Endodermal cell (in vitro differentiated cells): ENCODE measurements around the gene KLK2. TPM values are rescaled to one million over a fixed set of nuclear protein-coding genes. Genes with fewer than 3 reads are reported as not detected.

Source experiments
- DNase-seq: peaks from one replicate; pipeline ENCODE4 v3.0.0-alpha.2; 2017
- H3K27ac ChIP-seq: 2 replicates; pipeline ENCODE4 v1.5.1; 2013; ENCODE audit warnings: mild to moderate bottlenecking, low read depth, low read length, moderate library complexity
- H3K27me3 ChIP-seq: 2 replicates; pipeline ENCODE4 v1.6.1; 2013; ENCODE audit warnings: mild to moderate bottlenecking, low read length, moderate library complexity; ENCODE audit not compliant: insufficient read depth, control insufficient read depth, poor library complexity, severe bottlenecking
- H3K36me3 ChIP-seq: 2 replicates; pipeline ENCODE4 v1.7.0; 2013; ENCODE audit warnings: mild to moderate bottlenecking, low read length, moderate library complexity; ENCODE audit not compliant: control insufficient read depth, insufficient read depth
- H3K4me1 ChIP-seq: one replicate; pipeline ENCODE4 v1.7.0; 2013; ENCODE audit warnings: low read length; ENCODE audit not compliant: control insufficient read depth, insufficient read depth
- H3K4me3 ChIP-seq: 2 replicates; pipeline ENCODE4 v1.5.1; 2013; ENCODE audit warnings: mild to moderate bottlenecking, low read length, moderate library complexity
- H3K9ac ChIP-seq: 2 replicates; pipeline ENCODE4 v1.6.1; 2013; ENCODE audit warnings: mild to moderate bottlenecking, low read length, moderate library complexity; ENCODE audit not compliant: poor library complexity, severe bottlenecking; ENCODE audit errors: extremely low read depth
- H3K9me3 ChIP-seq: 2 replicates; pipeline ENCODE4 v1.6.1; 2013; ENCODE audit warnings: mild to moderate bottlenecking, low read length, moderate library complexity; ENCODE audit not compliant: control insufficient read depth
- H3K27ac Mint-ChIP-seq: 2 replicates; pipeline ENCODE4 v1.8.0; 2020; ENCODE audit warnings: mixed read lengths
- H3K27me3 Mint-ChIP-seq: 2 replicates; pipeline ENCODE4 v1.8.0; 2021; ENCODE audit warnings: mild to moderate bottlenecking, mixed read lengths; ENCODE audit not compliant: insufficient read depth
- H3K36me3 Mint-ChIP-seq: 2 replicates; pipeline ENCODE4 v1.8.0; 2020; ENCODE audit warnings: low read depth, mixed read lengths
- H3K4me1 Mint-ChIP-seq: 2 replicates; pipeline ENCODE4 v1.8.0; 2020; ENCODE audit warnings: mixed read lengths
- H3K4me3 Mint-ChIP-seq: 2 replicates; pipeline ENCODE4 v1.8.0; 2020; ENCODE audit warnings: mild to moderate bottlenecking, moderate library complexity, mixed read lengths
- H3K9me3 Mint-ChIP-seq: 2 replicates; pipeline ENCODE4 v1.8.0; 2020; ENCODE audit warnings: mild to moderate bottlenecking, mixed read lengths
- WGBS, 2 experiments: methylation state at CpG; one replicate each; pipeline versions ENCODE4 v1.1.5 to v1.1.7; 2013; ENCODE audit warnings: missing lambda C conversion rate in 2 of 2, mixed read lengths in 1 of 2; ENCODE audit not compliant: insufficient coverage in 1 of 2, insufficient read length in 1 of 2; 5-methylcytosine and 5-hydroxymethylcytosine counted together
- total RNA-seq, 2 donors: library from RNA; stranded (reverse); fragmentation: NEBNext Ultra II Directional in 1 of 2; extraction: Animal tissue kit (Norgen Biotek cat#: 25700) in 1 of 2; gene quantifications; 2 replicates in 1 of 2; 3 replicates in 1 of 2; pipeline ENCODE4 v1.2.1, GENCODE V29; 2021
- TF ChIP-seq, protein P1 (sequence below): fragments of 200-600 bp; sonication (generic); conservative IDR thresholded peaks from 2 replicates; pipeline ENCODE4 v1.5.0; 2021; ENCODE audit warnings: antibody characterized with exemption, mild to moderate bottlenecking

Gene KLK2
- total RNA-seq, 2 donors from 2014 or later: 0.35 TPM; not detected in 1

- Mint-ChIP-seq H3K9me3 (no peaks in the 10 kb centered on the region), H3K4me3 (no peak overlapping the region)
- peaks cover 52% of the 10 kb centered on the region for H3K27me3 ChIP-seq
Measured at GRCh38 chr19:50922317-50922853, 49.1 kb downstream of the KLK2 start.

GRCh38 chr19:50924586-50924985 lies 51.3 kb downstream of the KLK2 start:
- no peaks in the 10 kb centered on the region for H3K36me3 Mint-ChIP-seq
- 61 to 87% methylated on average over 3 to 6 of the region's 6 CpGs for WGBS, 2 experiments
- Histone ChIP-seq H3K27me3 (peaks cover 30% of the 10 kb centered on the region), H3K9ac (no peak overlapping the region), H3K27ac (no peak overlapping the region), H3K9me3 (no peaks in the 10 kb centered on the region), H3K4me1 (no peaks in the 10 kb centered on the region), H3K4me3 (no peak overlapping the region), H3K36me3 (no peaks in the 10 kb centered on the region)
- no peak overlapping the region for H3K27ac Mint-ChIP-seq
- peaks cover 11% of the 10 kb centered on the region for H3K4me1 Mint-ChIP-seq
- DNase-seq: no peak
- H3K27me3 Mint-ChIP-seq: peaks cover 73% of the 10 kb centered on the region
- TF ChIP-seq, protein P1, sequence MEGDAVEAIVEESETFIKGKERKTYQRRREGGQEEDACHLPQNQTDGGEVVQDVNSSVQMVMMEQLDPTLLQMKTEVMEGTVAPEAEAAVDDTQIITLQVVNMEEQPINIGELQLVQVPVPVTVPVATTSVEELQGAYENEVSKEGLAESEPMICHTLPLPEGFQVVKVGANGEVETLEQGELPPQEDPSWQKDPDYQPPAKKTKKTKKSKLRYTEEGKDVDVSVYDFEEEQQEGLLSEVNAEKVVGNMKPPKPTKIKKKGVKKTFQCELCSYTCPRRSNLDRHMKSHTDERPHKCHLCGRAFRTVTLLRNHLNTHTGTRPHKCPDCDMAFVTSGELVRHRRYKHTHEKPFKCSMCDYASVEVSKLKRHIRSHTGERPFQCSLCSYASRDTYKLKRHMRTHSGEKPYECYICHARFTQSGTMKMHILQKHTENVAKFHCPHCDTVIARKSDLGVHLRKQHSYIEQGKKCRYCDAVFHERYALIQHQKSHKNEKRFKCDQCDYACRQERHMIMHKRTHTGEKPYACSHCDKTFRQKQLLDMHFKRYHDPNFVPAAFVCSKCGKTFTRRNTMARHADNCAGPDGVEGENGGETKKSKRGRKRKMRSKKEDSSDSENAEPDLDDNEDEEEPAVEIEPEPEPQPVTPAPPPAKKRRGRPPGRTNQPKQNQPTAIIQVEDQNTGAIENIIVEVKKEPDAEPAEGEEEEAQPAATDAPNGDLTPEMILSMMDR: no peak
- H3K4me3 Mint-ChIP-seq: no peak overlapping the region
- H3K9me3 Mint-ChIP-seq: no peaks in the 10 kb centered on the region

More at GRCh38 chr19:50922317-50922853, 49.1 kb downstream of the KLK2 start:
- Mint-ChIP-seq H3K36me3 (no peaks in the 10 kb centered on the region), H3K27me3 (peaks cover 76% of the 10 kb centered on the region), H3K27ac (peak overlapping the region; percentile 23), H3K4me1 (peaks cover 11% of the 10 kb centered on the region)
- no peaks in the 10 kb centered on the region for H3K9me3 ChIP-seq
- no peaks in the 10 kb centered on the region for H3K4me1 ChIP-seq
- no peak overlapping the region for H3K4me3 ChIP-seq
- DNase-seq: peak; percentile 95
- no peaks in the 10 kb centered on the region for H3K36me3 ChIP-seq
- TF ChIP-seq, protein P1: peak; percentile 95
- no peak overlapping the region for H3K9ac ChIP-seq
- 39 to 66% methylated on average over 14 to 21 of the region's 21 CpGs for WGBS, 2 experiments
- no peak overlapping the region for H3K27ac ChIP-seq

DNA sequence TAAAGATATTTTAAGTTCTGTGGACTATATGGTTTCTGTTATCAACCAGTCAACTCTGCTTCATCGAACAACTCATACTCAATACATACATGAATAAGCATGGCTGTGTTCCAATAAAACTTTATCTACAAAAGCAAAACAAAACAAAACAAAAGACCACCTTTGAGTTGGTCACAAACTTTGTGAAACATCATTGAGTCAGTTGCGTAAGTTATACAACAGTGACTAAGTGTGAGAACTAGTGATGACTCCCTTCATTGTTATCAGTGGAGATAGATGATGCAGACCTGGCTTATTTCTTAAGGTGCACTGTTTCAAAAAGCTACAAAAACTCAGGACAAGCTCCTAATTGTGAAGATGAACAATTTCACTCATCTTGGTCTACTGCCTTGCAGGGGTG lies 52.5 kb downstream of the KLK2 start:
- H3K4me1 ChIP-seq: no peaks in the 10 kb centered on the region
- 94 to 100% methylated on average over 1 to 2 of the region's 2 CpGs for WGBS, 2 experiments
- Mint-ChIP-seq H3K4me1 (peaks cover 11% of the 10 kb centered on the region), H3K4me3 (no peak overlapping the region), H3K27ac (no peak overlapping the region), H3K9me3 (no peaks in the 10 kb centered on the region), H3K27me3 (peaks cover 72% of the 10 kb centered on the region), H3K36me3 (no peaks in the 10 kb centered on the region)
- H3K36me3 ChIP-seq: no peaks in the 10 kb centered on the region
- no peak overlapping the region for H3K9ac ChIP-seq
- H3K9me3 ChIP-seq: no peaks in the 10 kb centered on the region
- H3K27me3 ChIP-seq: peaks cover 28% of the 10 kb centered on the region
- H3K27ac ChIP-seq: no peak overlapping the region
- no peak for DNase-seq
- TF ChIP-seq, protein P1: no peak
- no peak overlapping the region for H3K4me3 ChIP-seq
